ENCODE results near the gene CEND1. TPM values are rescaled to one million over a fixed set of nuclear protein-coding genes. Genes with fewer than 3 reads are reported as not detected.

Gene CEND1
- total and polyA plus RNA-seq, 2 of the 4 experiments (the other 2 are of a cell fraction), result 0.90 to 4.0 TPM

- peak overlapping the region; percentile 45; the same call in 1 of the 2 replicates for H3K14ac ChIP-seq (replicated peaks; ENCODE audit: low read depth, low read length)
- BruUV-seq (replicated peaks), result no TSS peak
Measured at GRCh38 chr11:746289-747157, 43.4 kb downstream of the CEND1 start.

More at GRCh38 chr11:746289-747157, 43.4 kb downstream of the CEND1 start:
- H2AK9ac ChIP-seq (replicated peaks; ENCODE audit: low read depth, low read length, poor library complexity), result peak overlapping the region; percentile 42
- peak overlapping the region; percentile 33; the same call in 1 of the 2 replicates for H3K56ac ChIP-seq (ENCODE audit: extremely low read depth, insufficient read depth, low read length)
- ATAC-seq (ENCODE audit: low read depth), result peak; percentile 33
- H4K5ac ChIP-seq (ENCODE audit: low read depth, low read length), result no peak overlapping the region
- H4K20me1 ChIP-seq (ENCODE audit: insufficient read depth, low read length), result peaks cover 28% of the 10 kb centered on the region
- no peak overlapping the region for H2BK5ac ChIP-seq (ENCODE audit: low read depth, low read length, poor library complexity, severe bottlenecking)
- no peaks in the 10 kb centered on the region; the same call in 1 of the 2 replicates for H3K36me3 ChIP-seq (ENCODE audit: control insufficient read depth, insufficient read depth, low read length)
- no peak overlapping the region for H2BK15ac ChIP-seq (ENCODE audit: low read depth, low read length)
- peak overlapping the region; percentile 76 for H3K4me2 ChIP-seq (ENCODE audit: low read depth, low read length)
- H3K4ac ChIP-seq (ENCODE audit: low read depth, low read length), result no peak overlapping the region; the same call in 1 of the 2 replicates
- intact Hi-C loops (cut with micrococcal nuclease) (loop anchor here (1.0 kb wide), 1 partner anchor 51 kb away; the partner anchor contains the start of genes DEAF1 and TMEM80), in situ Hi-C loops (cut with MboI; ENCODE audit: low sequenced_read_pairs) (no loop called here), dilution Hi-C loops (cut with HindIII; ENCODE audit: low sequenced_read_pairs, unreplicated experiment) (no loop called here)
- H3K18ac ChIP-seq (ENCODE audit: low read depth, low read length), result no peak overlapping the region
- no peaks in the 10 kb centered on the region for H3K9me3 ChIP-seq (ENCODE audit: control insufficient read depth, insufficient read depth, low read length)
- H2AK5ac ChIP-seq (ENCODE audit: low read depth, low read length), result no peak overlapping the region
- H3K9ac ChIP-seq (ENCODE audit: low read depth, low read length), result peak overlapping the region; percentile 65
- no peak overlapping the region for H2BK120ac ChIP-seq (ENCODE audit: low read depth, low read length)
- peaks cover 11% of the 10 kb centered on the region for H3K4me1 ChIP-seq (ENCODE audit: control insufficient read depth, insufficient read depth, low read length)
- H3K27me3 ChIP-seq (ENCODE audit: control insufficient read depth, insufficient read depth, low read length), result no peaks in the 10 kb centered on the region
- H3K79me1 ChIP-seq (ENCODE audit: low read depth in 1 of 2, low read length in 2 of 2), result peaks cover 14 to 39% of the 10 kb centered on the region in 2 experiments; a peak in 3 of 4 replicates
- ChIA-PET CTCF (interaction anchor here (0.6 to 1.9 kb wide), 3 partner anchors 9 to 512 kb away, joined by 3 to 5 read pairs (median 4); no protein-coding TSS in a partner anchor), POLR2A (ENCODE audit: unreplicated experiment) (no interaction called here)
- H4K91ac ChIP-seq (ENCODE audit: insufficient read depth, low read depth, low read length), result no peak overlapping the region
- peak overlapping the region; percentile 87 for H3K23ac ChIP-seq (ENCODE audit: low read depth, low read length)
- H3K9me1 ChIP-seq (ENCODE audit: insufficient read depth, low read length), result peaks cover 18% of the 10 kb centered on the region
- H4K8ac ChIP-seq (ENCODE audit: low read depth in 2 of 2, low read length in 2 of 2), result peak overlapping the region; percentile 39 to 57; a peak in 2 of 4 replicates
- WGBS, 2 experiments (ENCODE audit: extremely low coverage in 2 of 2, insufficient read length in 1 of 2), result 6% methylated on average over 18 of the region's 46 CpGs; no CpG with 5 or more reads in 1 of the 2 experiments
- peak overlapping the region; percentile 38; the same call in 1 of the 2 replicates for H3K27ac ChIP-seq (ENCODE audit: insufficient read depth, low read length)
- H2BK20ac ChIP-seq (ENCODE audit: low read depth, low read length), result no peak overlapping the region
- TF ChIP-seq NFE2L2 (IDR thresholded peaks at IDR 0.05; ENCODE audit: low read depth, low read length) (0 out of 2 replicates have a peak, but pooled peaks have one; percentile 9), MAFK (IDR thresholded peaks at IDR 0.05; ENCODE audit: low read depth, low read length) (peak; percentile 76), MAZ (IDR thresholded peaks at IDR 0.05; ENCODE audit: borderline replicate concordance, low read depth, low read length) (no peak), RCOR1 (IDR thresholded peaks at IDR 0.05; ENCODE audit: insufficient replicate concordance, low read length) (no peak), FOS (IDR thresholded peaks at IDR 0.05; ENCODE audit: low read depth, low read length) (no peak)
- H2AFZ ChIP-seq (replicated peaks; ENCODE audit: low read length, poor library complexity), result peak overlapping the region; percentile 98
- DNase-seq, result peak; percentile 24
- peak overlapping the region; percentile 100 for H3K4me3 ChIP-seq (ENCODE audit: insufficient read depth, low read depth, low read length)

All from IMR-90 (cell line).